ENCODE data around the gene DARS1.

GRCh38 chr2:136001131-136001530, 15.7 kb upstream of the DARS1 start:
- no peak for TF ChIP-seq CTCF (conservative IDR thresholded peaks at IDR 0.05; ENCODE audit: low read depth in 2 of 2)
- no peak for TF ChIP-seq REST (IDR thresholded peaks at IDR 0.05; ENCODE audit: unreplicated experiment)

All from GM23338 (cell line).